HCT116 (cell line): ENCODE data around the gene GRID2. TPM values are rescaled to one million over a fixed set of nuclear protein-coding genes. Genes with fewer than 3 reads are reported as not detected.
A peak's percentile ranks its signal among the peaks of the same experiment; 100 is the strongest.

Source experiments
- ATAC-seq: fragments of 200-7000 bp; cut with Tn5 transposase; 2 replicates; pipeline ENCODE4 v1.9.1; 2020; ENCODE audit warnings: mild to moderate bottlenecking, moderate library complexity
- BruUV-seq: library from RNA; stranded (reverse); fragments of 400-500 nt; replicated peaks from 2 replicates; lab custom pipeline; 2021; lab: Mats Ljungman, UMichigan
- CTCF ChIA-PET: fragments of 300-600 bp; sonication (Branson Sonifier 250); formaldehyde crosslinking; loops from one replicate; lab custom pipeline; 2021; ENCODE audit warnings: antibody characterized with exemption; lab: Charles Lee
- POLR2A ChIA-PET: fragments of 300-600, 350-600 bp; sonication (Branson Sonifier 250); formaldehyde crosslinking; loops from one replicate; lab custom pipeline; 2021; ENCODE audit warnings: antibody characterized with exemption; lab: Charles Lee
- RAD21 ChIA-PET, 2 experiments: fragments of 300-600 bp; sonication (Branson Sonifier 250); formaldehyde crosslinking; loops; one replicate each; lab custom pipeline; 2023; ENCODE audit warnings: low total read pairs in 2 of 2; ENCODE audit not compliant: uncharacterized antibody in 2 of 2, unreplicated experiment in 2 of 2, low non-redundant PET in 1 of 2; lab: Charles Lee
- DNase-seq: peaks from one replicate; pipeline ENCODE4 v3.0.0-alpha.2; 2010; ENCODE audit warnings: low read depth, low spot score
- H2AFZ ChIP-seq: fragments of 200-600 bp; shearing (Covaris generic), sonication (generic); 2 replicates; pipeline ENCODE4 v1.6.1; 2017; ENCODE audit warnings: low read depth, mixed run types, mixed read lengths, antibody characterized with exemption, low read length; ENCODE audit not compliant: poor library complexity, severe bottlenecking
- H3K27ac ChIP-seq: 2 replicates; pipeline ENCODE4 v1.5.1; 2012; ENCODE audit warnings: low read depth, low read length
- H3K27me3 ChIP-seq: fragments of 200-600 bp; sonication (generic); 2 replicates; pipeline ENCODE4 v1.6.1; 2016; ENCODE audit warnings: mixed run types, low read length, mixed read lengths; ENCODE audit not compliant: insufficient read depth
- H3K36me3 ChIP-seq, 2 experiments: fragments of 200-500 bp in 1 of 2; fragments of 200-600 bp in 1 of 2; sonication (Bioruptor generic) in 1 of 2; sonication (generic) in 1 of 2; 2 replicates each; pipeline versions ENCODE4 v1.5.1 to v1.6.1; 2014 to 2016; ENCODE audit warnings: low read length in 2 of 2, inconsistent platforms in 1 of 2, mixed read lengths in 1 of 2, mixed run types in 1 of 2; ENCODE audit not compliant: insufficient read depth in 2 of 2, control insufficient read depth in 1 of 2
- H3K4me1 ChIP-seq, 2 experiments: fragments of 200-600 bp in 1 of 2; sonication (generic) in 1 of 2; 2 replicates each; pipeline versions ENCODE4 v1.5.1 to v1.6.1; 2012 to 2017; ENCODE audit warnings: low read length in 2 of 2, inconsistent platforms in 1 of 2, mild to moderate bottlenecking in 1 of 2, mixed read lengths in 1 of 2, mixed run types in 1 of 2, moderate library complexity in 1 of 2; ENCODE audit not compliant: insufficient read depth in 2 of 2, control insufficient read depth in 1 of 2
- H3K4me2 ChIP-seq: fragments of 200-600 bp; sonication (generic); 2 replicates; pipeline ENCODE4 v1.6.1; 2017; ENCODE audit warnings: mixed run types, low read length, mixed read lengths
- H3K4me3 ChIP-seq, 2 experiments: fragments of 200-600 bp in 1 of 2; sonication (generic) in 1 of 2; replicated peaks in 1 of 2; 2 replicates each; pipeline ENCODE4 v1.5.1; 2011 to 2016; ENCODE audit warnings: low read length in 2 of 2, control low read depth in 1 of 2, low read depth in 1 of 2, mild to moderate bottlenecking in 1 of 2, mixed read lengths in 1 of 2, mixed run types in 1 of 2
- H3K79me2 ChIP-seq: fragments of 200-600 bp; sonication (generic); 2 replicates; pipeline ENCODE4 v1.6.1; 2017; ENCODE audit warnings: mild to moderate bottlenecking, mixed run types, low read length, moderate library complexity, mixed read lengths; ENCODE audit not compliant: insufficient read depth
- H3K9ac ChIP-seq: fragments of 200-600 bp; sonication (generic); 2 replicates; pipeline ENCODE4 v1.6.1; 2016; ENCODE audit warnings: low read length, mixed read lengths
- H3K9me2 ChIP-seq: fragments of 200-600 bp; sonication (generic), shearing (Covaris generic); 2 replicates; pipeline ENCODE4 v1.6.1; 2017; ENCODE audit warnings: mixed run types, mild to moderate bottlenecking, moderate library complexity; ENCODE audit not compliant: insufficient read depth
- H3K9me3 ChIP-seq, 2 experiments: fragments of 200-500 bp in 1 of 2; fragments of 200-600 bp in 1 of 2; sonication (Bioruptor generic) in 1 of 2; sonication (generic) in 1 of 2; 2 replicates each; pipeline ENCODE4 v1.6.1; 2014 to 2017; ENCODE audit warnings: low read length in 2 of 2, mixed read lengths in 2 of 2, inconsistent platforms in 1 of 2, low read depth in 1 of 2, mild to moderate bottlenecking in 1 of 2, mixed run types in 1 of 2, moderate library complexity in 1 of 2; ENCODE audit not compliant: control insufficient read depth in 1 of 2, insufficient read depth in 1 of 2
- H4K20me1 ChIP-seq: fragments of 200-600 bp; sonication (generic), shearing (Covaris generic); 2 replicates; pipeline ENCODE4 v1.6.1; 2017; ENCODE audit warnings: mixed run types, mild to moderate bottlenecking, moderate library complexity; ENCODE audit not compliant: insufficient read depth
- ATF3 ChIP-seq: IDR thresholded peaks from 2 replicates; pipeline ENCODE4 v1.6.1; 2012
- CBX3 ChIP-seq: IDR thresholded peaks from 2 replicates; pipeline ENCODE4 v1.6.1; 2012; ENCODE audit warnings: low read depth
- CEBPB ChIP-seq: IDR thresholded peaks from 2 replicates; pipeline ENCODE4 v1.6.1; 2012; ENCODE audit warnings: low read depth
- CTCF ChIP-seq, 3 experiments: fragments of 200-600 bp in 1 of 3; sonication (generic) in 1 of 3; IDR thresholded peaks in 2 of 3; conservative IDR thresholded peaks in 1 of 3; 2 replicates each; pipeline ENCODE4 v1.5.1; 2012 to 2017; ENCODE audit warnings: low read depth in 2 of 3, low read length in 2 of 3, antibody characterized with exemption in 1 of 3, borderline replicate concordance in 1 of 3, control low read depth in 1 of 3, mild to moderate bottlenecking in 1 of 3, mixed read lengths in 1 of 3, mixed run types in 1 of 3, moderate library complexity in 1 of 3; ENCODE audit not compliant: insufficient read depth in 1 of 3
- EGR1 ChIP-seq: IDR thresholded peaks from 2 replicates; pipeline ENCODE4 v1.6.1; 2012; ENCODE audit warnings: low read depth
- EZH2 ChIP-seq: fragments of 200-600 bp; sonication (generic); IDR thresholded peaks from 2 replicates; pipeline ENCODE4 v1.6.1; 2017; ENCODE audit warnings: antibody characterized with exemption, mixed run types
- FOSL1 ChIP-seq: IDR thresholded peaks from 2 replicates; pipeline ENCODE4 v1.6.1; 2012; ENCODE audit warnings: low read depth
- JUND ChIP-seq: IDR thresholded peaks from 2 replicates; pipeline ENCODE4 v1.6.1; 2012
- POLR2A ChIP-seq: IDR thresholded peaks from 2 replicates; pipeline ENCODE4 v1.7.0; 2011; ENCODE audit warnings: borderline replicate concordance; ENCODE audit not compliant: insufficient read depth, insufficient read length; ENCODE audit errors: extremely low read depth
- POLR2AphosphoS5 ChIP-seq: IDR thresholded peaks from 2 replicates; pipeline ENCODE4 v1.6.1; 2011; ENCODE audit warnings: mild to moderate bottlenecking, low read depth, low read length, moderate library complexity
- REST ChIP-seq: IDR thresholded peaks from 2 replicates; pipeline ENCODE4 v1.6.1; 2012; ENCODE audit warnings: low read depth
- SP1 ChIP-seq: IDR thresholded peaks from 2 replicates; pipeline ENCODE4 v1.6.1; 2012; ENCODE audit warnings: low read depth
- SRF ChIP-seq: IDR thresholded peaks from 2 replicates; pipeline ENCODE4 v1.6.1; 2012; ENCODE audit warnings: low read depth
- TCF7L2 ChIP-seq: IDR thresholded peaks from 2 replicates; pipeline ENCODE4 v1.7.0; 2011; ENCODE audit warnings: borderline replicate concordance, inconsistent platforms; ENCODE audit not compliant: insufficient read depth, insufficient read length; ENCODE audit errors: extremely low read depth
- ZFX ChIP-seq: fragments of 450-650 bp; IDR thresholded peaks from 2 replicates; pipeline ENCODE4 v1.6.1; 2017
- ZNF274 ChIP-seq: fragments of 200-500 bp; sonication (Bioruptor generic); IDR thresholded peaks from 2 replicates; pipeline ENCODE4 v1.6.1; 2014; ENCODE audit warnings: mild to moderate bottlenecking, low read depth, low read length, inconsistent platforms
- intact Hi-C: fragments of 100-400 bp; cut with micrococcal nuclease; formaldehyde crosslinking; loops from 2 replicates; pipeline ENCODE4 v1.10.0; 2022
- total RNA-seq: library from RNA; stranded (reverse); gene quantifications from one replicate; pipeline ENCODE4 v1.2.1, GENCODE V29; 2021; ENCODE audit not compliant: unreplicated experiment

GRID2 gene
- total RNA-seq, 1 experiment from 2014 or later: not detected

DNA sequence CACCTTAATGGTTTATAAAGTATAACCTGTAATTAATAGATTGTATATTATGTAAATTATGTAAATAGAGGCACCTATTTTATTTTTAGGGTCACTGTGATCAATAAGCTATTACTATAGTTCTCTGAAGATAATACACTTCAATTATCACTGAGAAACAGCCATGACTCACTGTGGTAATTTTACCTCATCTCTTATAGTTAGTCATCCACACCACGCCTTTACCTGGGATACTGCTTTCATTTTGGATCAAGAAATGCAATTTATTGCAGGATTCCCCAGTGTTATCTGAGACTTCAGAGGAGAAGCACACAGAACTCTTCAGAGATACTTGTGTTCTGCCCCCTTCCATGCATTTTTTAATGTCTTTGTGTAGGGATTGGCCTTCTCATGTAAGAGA lies 1176.7 kb downstream of the GRID2 start:
- no TSS peak for BruUV-seq
- Histone ChIP-seq H3K4me3 (no peak overlapping the region), H3K4me2 (peak overlapping the region; percentile 56), H4K20me1 (no peaks in the 10 kb centered on the region), H3K27me3 (no peaks in the 10 kb centered on the region), H3K9ac (no peak overlapping the region), H3K36me3 (no peaks in the 10 kb centered on the region), H3K9me3 (no peaks in the 10 kb centered on the region), H3K9me2 (no peaks in the 10 kb centered on the region), H3K79me2 (no peaks in the 10 kb centered on the region), H2AFZ (no peak overlapping the region), H3K4me1 (peaks cover 0 to 9% of the 10 kb centered on the region in 2 experiments; a peak in 3 of 4 replicates), H3K27ac (no peak overlapping the region)
- peak; percentile 47 for TF ChIP-seq FOSL1
- TF ChIP-seq ZNF274: no peak
- TF ChIP-seq EZH2: no peak
- no peak for TF ChIP-seq POLR2A
- no peak for TF ChIP-seq CEBPB
- TF ChIP-seq SP1: peak; percentile 24; the same call in 1 of the 2 replicates
- no peak for TF ChIP-seq CBX3
- TF ChIP-seq JUND: peak; percentile 59
- no peak for TF ChIP-seq ATF3
- POLR2A ChIA-PET: no interaction called here
- intact Hi-C loops: no loop called here
- RAD21 ChIA-PET: no interaction called here
- CTCF ChIA-PET: no interaction called here
- peak; percentile 70 for ATAC-seq
- peak; percentile 15 for DNase-seq

GRCh38 chr4:93495346-93495745 lies 1191.6 kb downstream of the GRID2 start:
- Histone ChIP-seq H2AFZ (no peak overlapping the region), H3K27me3 (no peaks in the 10 kb centered on the region), H3K27ac (no peak overlapping the region), H3K9ac (no peak overlapping the region), H3K36me3 (no peaks in the 10 kb centered on the region), H3K79me2 (no peaks in the 10 kb centered on the region), H3K4me2 (no peak overlapping the region), H3K9me2 (no peaks in the 10 kb centered on the region), H3K9me3 (no peaks in the 10 kb centered on the region), H4K20me1 (no peaks in the 10 kb centered on the region), H3K4me3 (no peak overlapping the region), H3K4me1 (no peaks in the 10 kb centered on the region)
- no TSS peak for BruUV-seq
- intact Hi-C loops: no loop called here
- RAD21 ChIA-PET: no interaction called here
- DNase-seq (no peak), ATAC-seq (no peak)
- POLR2A ChIA-PET: no interaction called here
- CTCF ChIA-PET: no interaction called here
- TF ChIP-seq FOSL1 (no peak), SRF (no peak), TCF7L2 (no peak), REST (no peak), EGR1 (no peak), ZFX (no peak), CTCF (IDR thresholded peaks at IDR 0.05 in 2 of 3, conservative IDR thresholded peaks at IDR 0.05 in 1 of 3; ENCODE audit: borderline replicate concordance in 1 of 3, insufficient read depth in 1 of 3, low read depth in 2 of 3, low read length in 2 of 3) (no peak), POLR2AphosphoS5 (no peak), EZH2 (no peak), ZNF274 (no peak), CBX3 (no peak), JUND (no peak)
